Activated gamma-delta T cell treated with anti-CD3 and anti-CD28 coated beads, Interleukin-2, amount 50 U/mL, for 16 hours (primary cell): ENCODE data around the gene NCOA7.
"Not testable (repeated sequence)": the region's sequence is repeated elsewhere in the genome, so short reads cannot be mapped to it uniquely, and the experiment has no call there.

ENCODE experiments used
- DNase-seq: peaks from one replicate; pipeline ENCODE4 v3.0.0-alpha.2; 2020; ENCODE audit warnings: low read depth

NCOA7 gene

DNA sequence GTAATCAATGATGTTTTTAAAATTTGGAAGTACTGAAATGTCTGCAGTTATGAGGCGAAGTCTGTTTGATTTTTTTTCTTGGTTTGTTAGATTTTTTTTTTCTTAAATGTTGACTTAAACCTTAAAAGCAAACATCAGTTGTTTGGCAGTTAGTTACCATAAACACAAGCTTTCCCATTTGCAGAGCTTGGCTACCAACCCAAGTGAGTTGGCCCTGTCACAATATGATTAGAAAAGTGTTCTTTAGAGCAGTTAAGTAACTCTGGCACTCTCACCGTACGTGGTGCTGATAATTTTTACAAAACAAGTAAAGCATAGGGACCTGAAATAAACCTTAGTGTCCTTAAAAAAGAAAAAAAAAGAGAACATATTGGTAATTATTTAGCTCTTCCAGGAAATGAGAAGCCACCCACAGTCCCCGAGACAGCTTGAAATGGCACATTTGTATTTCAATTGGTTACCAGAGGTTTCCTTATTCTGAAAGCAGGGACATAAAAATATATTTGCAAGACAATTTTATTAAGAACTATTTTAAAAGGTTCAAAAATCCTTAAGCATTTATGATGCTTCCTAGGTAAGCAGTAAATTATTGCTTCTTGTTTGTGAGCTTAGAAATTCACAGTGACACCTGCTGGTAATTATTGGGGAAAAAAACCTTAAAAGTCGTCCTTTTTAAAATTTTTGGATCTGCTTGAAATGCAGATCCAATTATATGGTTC, 37.4 kb upstream of the NCOA7 start:
- no peak for DNase-seq

DNA sequence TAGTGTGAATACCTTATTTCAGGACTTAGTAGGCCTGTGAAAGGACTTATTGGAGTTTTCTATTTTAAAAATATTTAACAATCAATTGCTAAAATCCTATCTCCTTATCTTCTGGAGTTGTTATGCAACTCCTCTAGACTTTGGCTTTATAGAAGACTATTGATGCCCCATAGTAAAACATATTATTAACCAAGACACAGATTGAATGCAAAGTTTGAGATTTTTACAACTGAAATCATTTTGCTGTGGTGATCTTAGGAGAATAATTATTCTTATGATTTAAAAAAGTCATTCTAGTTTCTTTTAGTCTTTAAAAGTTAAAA, 36.9 kb upstream of the NCOA7 start:
- DNase-seq = no peak

DNA sequence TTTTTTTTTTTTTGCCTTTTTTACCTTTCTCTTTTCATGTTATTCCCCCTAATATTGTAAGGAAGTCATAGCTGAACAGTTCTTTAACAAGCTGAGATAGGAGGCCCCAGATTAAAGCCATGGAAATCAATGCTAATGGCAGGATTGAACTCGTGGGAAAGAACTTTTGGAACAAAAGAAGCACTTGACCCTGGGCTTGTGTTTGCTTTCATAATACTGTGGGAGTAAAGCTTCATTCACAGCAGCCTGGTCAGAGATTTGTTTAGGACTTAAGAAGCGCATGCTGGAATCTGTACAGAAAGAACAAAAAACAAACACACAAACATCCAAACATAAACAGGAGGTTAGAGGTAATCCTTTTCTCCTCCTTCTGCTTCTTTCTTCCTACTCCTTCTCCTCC, 36.2 kb upstream of the NCOA7 start:
- no peak for DNase-seq

DNA sequence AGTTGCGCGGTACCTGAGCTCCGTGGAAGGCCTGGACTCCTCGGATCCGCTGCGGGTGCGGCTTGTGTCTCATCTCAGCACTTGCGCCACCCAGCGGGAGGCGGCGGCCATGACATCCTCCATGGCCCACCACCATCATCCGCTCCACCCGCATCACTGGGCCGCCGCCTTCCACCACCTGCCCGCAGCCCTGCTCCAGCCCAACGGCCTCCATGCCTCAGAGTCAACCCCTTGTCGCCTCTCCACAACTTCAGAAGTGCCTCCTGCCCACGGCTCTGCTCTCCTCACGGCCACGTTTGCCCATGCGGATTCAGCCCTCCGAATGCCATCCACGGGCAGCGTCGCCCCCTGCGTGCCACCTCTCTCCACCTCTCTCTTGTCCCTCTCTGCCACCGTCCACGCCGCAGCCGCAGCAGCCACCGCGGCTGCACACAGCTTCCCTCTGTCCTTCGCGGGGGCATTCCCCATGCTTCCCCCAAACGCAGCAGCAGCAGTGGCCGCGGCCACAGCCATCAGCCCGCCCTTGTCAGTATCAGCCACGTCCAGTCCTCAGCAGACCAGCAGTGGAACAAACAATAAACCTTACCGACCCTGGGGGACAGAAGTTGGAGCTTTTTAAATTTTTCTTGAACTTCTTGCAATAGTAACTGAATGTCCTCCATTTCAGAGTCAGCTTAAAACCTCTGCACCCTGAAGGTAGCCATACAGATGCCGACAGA, 31.4 kb upstream of the NCOA7 start:
- DNase-seq = no peak

DNA sequence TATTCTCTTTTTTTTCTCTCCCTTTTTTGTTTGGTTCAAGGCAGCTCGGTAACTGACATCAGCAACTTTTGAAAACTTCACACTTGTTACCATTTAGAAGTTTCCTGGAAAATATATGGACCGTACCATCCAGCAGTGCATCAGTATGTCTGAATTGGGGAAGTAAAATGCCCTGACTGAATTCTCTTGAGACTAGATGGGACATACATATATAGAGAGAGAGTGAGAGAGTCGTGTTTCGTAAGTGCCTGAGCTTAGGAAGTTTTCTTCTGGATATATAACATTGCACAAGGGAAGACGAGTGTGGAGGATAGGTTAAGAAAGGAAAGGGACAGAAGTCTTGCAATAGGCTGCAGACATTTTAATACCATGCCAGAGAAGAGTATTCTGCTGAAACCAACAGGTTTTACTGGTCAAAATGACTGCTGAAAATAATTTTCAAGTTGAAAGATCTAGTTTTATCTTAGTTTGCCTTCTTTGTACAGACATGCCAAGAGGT, 30.8 kb upstream of the NCOA7 start:
- DNase-seq = no peak

DNA sequence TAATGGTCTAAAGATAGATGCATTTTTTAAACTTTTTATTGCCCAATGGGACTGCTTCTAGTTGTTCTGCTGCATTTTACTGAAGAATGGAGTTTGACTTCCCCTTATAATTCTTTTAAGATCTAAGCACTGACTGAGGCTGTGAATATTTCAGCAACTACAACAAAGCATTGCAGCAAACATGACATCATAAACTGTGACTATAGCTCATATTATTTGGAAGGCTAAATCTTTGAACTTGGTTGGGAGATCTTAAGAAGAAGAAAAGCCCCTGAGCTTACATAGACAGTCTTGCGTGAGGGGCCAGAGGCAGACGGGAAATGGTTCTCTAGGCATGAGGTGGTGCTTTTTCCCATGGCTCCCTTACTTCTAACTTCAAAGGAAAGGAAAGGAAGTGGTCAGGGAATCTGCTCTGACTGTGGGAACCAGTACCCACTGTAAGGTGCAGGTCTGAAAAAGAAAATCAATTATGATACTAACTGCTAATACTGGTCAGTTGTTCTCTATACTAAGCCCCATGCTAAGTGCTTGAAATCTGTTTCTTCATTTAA, 26.6 kb upstream of the NCOA7 start:
- DNase-seq = no peak

DNA sequence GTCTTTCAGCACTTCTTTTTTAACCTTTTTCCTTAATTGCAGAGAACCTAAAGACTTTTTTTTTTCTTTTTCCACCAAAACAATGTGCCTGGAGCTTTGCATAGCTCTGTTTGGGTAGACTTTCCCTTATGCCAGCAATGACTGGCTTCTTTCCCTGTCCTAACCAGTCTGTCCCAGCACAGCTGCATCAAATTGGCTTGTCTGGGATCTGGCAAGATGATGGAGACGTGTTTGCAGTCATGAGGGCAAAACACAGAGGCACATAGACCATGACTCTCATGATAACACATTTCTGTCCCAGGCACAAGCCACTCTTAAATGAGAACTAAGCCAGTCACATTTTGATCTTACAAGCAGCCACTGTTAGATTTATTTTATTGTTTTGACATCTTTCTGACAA, 24.8 kb upstream of the NCOA7 start:
- DNase-seq = no peak

DNA sequence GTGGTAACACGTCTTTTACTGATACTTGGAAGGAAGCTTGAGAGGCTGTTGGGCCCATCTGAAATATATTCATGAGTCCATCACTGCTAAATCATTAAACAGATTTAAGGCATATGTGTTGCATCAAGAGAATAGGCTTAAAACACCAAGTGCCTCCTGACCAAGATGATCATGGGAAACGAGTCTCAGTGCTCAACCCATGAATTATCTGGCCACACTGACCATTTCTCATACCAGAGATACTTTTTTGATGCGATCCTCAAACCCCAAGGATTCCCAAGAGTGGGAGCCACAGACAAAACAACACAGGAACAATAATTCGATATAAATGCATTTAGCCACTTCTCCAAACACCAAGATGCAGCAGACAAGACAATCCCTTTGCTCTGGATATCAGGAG, 24.1 kb upstream of the NCOA7 start:
- DNase-seq = no peak

DNA sequence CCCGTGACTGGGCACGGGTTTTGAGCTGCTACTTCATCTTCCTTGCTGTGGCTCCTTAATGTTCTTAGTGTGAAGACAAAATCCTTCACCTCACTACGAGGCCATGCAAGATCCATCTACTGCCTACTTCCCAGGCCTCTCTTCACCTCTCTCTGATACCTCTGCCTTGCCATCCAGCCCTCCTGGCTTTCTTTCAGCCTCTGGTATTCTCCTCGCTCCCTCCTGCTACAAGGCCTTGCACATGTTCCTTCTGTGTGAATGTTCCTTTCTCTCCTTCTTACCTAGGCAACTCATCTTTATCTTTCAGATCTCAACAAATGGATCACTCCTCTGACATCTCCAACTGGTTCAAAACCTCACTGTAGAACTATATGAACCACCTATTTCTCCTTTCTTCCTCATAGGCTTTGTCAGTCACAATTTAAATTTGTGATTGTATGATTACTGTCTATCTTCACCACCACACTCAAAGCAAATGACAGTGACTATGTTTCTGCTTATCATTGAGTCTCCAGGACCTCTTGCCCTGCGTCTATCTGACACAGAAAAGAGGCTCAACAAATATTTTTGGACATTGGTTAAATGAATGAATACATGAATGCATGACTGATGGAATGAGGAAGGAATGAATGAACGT, 21.5 kb upstream of the NCOA7 start:
- DNase-seq = no peak

DNA sequence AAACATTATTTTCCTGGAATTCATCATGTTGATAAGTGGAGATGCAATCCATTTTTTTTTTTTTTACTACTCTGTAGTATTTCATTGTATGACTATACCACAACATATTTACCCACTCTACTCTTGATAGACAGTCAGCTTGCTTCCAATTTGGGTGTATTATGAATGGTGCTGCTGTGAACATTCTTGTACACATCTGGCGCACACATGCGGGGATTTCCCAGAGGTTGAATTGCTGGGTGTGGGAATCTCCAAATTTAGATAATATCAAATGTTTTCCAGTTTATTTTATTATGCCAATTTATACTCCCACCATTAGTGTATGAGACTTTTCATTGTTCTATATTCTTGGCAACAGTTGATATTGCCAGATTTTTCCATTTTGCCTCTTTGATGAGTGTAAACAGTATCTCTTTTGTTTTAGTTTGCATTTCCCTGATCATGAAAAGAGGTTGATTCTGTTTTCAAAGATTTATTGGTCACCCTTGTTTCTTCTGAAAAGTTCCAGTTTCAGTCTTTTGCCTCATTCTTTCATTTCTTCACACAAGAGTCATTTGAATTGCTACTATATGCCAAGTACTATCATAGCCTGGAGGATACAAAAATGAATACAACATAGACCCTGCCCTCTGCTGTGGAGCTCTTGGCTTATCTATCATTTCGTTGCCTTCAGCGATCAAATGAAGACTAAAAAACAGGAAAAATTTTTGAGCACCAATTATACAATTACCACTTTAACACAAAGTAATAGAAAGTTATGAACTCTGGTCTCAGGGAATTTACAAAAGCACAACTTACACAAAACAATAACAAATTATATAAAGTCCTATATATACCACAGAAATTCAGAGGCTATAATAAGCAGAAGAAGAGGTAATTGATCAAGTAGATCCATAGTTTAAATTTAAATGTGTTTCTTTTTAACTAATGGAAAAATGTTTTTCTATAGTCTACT, 17.1 kb upstream of the NCOA7 start:
- no peak for DNase-seq

DNA sequence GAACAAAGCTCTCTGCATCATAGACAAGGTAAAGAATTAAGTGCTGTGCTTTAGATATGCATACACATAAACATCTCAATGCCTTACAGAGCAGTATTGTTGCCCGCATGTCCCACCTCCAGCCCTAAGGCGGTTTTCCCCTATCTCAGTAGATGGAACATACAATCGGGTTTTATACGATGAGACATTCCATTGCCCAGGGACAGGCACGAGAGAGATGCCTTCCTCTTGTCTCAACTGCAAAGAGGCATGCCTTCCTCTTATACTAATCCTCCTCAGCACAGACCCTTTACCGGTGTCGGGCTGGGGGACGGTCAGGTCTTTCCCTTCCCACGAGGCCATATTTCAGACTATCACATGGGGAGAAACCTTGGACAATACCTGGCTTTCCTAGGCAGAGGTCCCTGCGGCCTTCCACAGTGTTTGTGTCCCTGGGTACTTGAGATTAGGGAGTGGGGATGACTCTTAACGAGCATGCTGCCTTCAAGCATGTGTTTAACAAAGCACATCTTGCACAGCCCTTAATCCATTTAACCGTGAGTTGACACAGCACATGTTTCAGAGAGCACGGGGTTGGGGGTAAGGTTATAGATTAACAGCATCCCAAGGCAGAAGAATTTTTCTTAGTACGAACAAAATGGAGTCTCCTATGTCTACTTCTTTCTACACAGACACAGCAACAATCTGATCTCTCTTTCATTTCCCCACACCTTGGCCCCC, 14.5 kb upstream of the NCOA7 start:
- DNase-seq = not testable (repeated sequence)

DNA sequence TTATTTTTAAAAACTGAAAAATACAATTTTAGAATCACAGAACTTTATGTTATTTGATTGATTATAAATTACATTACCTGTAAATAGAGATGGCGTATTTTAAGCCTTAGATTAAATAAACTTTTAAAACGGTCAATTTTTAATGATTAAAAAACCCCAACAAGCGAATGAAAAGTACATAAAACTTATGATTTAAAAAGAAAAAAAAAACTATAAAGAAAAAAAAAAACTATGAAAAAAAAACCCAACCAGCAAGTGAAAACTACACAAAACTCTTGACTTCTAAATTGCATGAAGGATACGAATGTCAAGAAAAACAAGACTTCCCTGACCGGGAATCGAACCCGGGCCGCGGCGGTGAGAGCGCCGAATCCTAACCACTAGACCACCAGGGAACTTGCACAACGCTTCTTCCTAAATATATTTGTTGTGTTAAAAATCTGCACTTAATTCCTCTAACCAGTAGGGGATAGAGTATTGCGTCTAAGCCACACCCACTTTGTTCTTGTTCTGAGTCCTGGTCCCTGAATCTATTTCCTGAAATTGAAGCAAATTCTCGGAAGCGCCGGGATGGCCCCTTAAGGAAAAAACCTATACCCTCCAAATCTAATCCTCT, 10.7 kb upstream of the NCOA7 start:
- peak; percentile 80 for DNase-seq

DNA sequence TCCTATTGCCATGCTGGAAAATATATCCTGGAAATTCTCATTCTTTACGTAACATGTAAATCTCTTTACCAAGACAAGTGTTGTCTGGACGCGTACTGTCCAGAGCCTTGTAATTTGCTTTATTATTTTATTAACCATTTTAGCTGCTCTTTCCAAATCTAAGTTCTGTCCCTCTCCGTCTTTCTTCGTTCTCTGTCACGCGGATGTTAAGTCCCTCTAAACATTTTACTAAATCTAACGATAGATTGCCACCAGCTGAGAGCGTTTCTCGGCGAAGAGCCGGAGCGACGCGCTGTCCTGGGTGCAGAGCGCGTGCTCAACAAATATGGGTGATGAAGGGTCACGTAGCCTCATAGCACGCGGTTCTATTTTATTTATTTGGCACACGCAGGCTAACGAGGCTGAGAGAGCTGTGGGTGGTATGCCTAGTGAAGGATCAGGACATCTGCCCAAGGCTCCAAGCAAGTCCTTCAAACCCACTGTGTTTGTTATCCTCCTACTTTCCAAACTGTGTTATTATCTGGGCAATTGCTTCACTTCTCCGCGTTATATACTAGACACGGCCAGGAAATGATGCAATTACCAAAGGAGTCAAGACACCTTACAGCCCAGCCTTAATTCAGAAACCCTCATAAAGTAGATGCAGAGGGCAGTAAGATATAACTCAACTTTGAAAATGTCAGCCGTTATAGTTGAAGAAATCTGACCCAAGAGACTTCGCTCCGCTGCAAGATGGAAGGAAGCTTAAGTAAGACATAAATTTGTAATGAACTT, 10.0 kb upstream of the NCOA7 start:
- DNase-seq = no peak

DNA sequence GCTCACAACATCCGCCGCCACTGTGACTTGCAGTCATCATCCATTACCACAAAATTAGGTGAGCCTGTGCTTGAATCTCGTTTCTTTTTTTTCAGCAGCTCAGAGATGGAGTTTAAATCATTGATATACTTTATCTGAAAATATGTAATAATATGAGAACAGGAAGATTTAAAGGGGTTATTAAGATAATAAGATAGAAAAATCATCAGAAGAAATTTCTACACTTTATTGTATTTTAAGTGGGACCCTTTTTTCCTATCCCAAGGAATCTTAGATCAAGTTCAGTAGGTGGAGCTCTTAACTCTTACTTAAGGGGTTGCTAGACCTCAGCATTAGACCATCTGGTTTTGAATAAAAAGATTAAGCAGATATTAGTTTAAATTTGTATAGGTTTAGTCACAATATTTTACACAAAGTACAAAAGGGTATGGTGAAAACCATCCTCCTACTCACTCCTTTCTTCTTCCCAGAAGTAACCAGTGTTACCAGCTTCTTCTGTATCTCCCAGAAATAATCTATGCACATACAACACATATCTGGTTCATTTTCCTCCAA, 9.4 kb upstream of the NCOA7 start:
- DNase-seq = no peak

DNA sequence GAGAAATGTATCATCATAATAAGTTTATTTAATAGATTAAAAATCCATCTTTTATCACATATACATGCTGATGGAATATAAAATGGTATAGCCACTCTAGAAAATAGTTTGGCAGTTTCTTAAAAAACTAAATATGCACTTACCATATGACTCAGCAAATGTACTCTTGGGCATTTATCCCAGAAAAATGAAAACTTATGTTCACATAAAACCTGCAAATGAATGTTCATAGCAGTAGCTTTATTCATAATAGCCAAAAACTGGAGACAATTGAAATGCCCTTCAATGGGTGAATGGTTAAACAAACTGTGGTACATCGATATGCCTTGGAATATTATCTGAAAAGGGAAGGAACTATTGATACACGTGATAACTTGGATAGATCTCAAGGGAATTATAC, 6.4 kb upstream of the NCOA7 start:
- DNase-seq = no peak

DNA sequence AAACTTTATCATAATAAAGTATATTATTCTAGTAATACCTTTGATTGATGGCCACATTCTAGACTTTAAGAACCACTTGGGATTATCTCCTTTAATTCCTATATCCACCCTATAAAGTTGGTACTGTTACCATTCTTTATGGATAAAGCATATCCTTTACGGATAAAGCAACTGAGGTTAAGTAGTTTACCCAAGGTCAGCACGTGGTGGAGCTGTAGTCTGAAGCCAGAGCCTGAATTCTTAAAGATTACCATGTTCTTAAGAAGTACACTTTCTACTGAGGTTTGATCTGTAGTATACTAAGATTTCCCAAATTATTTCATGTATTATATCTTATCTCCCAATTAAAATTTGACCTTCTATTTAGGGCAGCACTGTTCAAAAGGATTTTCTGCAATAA, 3.0 kb upstream of the NCOA7 start:
- DNase-seq = no peak

DNA sequence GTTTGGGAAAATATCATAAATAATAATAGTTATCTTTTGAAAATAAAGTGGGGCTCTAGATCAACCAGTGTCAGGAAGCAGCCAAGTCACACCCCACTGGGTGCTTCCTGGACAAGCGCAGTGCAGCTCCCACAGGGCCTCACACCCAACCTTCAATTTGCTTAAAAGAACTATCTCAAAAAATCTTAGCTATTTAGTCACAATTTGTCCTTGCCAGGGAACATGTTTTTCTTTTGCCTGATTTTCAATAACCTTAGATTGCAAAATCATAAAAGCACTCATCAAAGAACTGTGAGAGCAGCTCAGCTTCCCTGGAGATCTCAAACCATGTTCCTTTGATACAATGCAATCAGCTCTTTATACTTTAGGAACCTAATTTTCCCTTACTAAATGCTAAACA, 1.6 kb upstream of the NCOA7 start:
- DNase-seq = no peak

DNA sequence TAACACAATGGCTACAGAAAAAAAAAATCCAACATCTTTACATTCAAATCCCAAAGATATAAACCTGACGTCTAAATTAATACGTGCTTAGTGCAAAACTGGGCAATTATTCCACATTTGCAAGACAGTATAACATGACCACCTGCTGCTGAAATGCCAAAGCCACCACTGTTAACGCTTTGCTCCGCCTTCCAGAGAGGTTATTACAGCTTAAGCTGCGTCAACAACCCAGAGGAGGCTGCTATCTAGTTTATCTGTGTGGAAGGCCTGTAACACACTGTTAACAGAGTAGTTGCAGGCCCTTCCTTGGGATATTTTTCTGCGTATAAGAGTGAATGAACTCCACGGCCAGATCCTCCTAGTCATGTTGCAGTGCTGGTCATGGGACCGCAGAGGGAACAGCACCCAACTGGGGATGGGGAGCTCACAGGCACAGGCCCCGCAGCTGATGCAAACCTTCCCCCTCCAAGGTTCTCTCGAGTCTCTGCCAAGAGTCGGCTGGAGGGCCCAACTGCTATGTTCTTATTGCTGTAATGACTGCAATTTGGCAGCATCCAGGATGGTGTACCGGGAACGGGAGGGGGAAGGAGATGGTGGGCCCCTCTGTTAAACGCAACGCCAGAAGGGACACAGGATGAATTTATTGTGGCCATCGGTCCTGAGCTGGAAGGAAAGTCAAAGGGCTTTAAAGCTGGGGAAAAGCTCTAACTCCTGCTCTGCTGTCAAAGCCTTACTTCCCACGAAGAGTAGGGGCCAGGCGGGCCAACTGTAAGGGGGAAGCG, 993 bp upstream of the NCOA7 start:
- DNase-seq = no peak
